Activated CD4-positive, CD25-positive, alpha-beta regulatory T cell treated with anti-CD3 and anti-CD28 coated beads, Interleukin-2, amount 50 U/mL, for 24 hours (primary cell): ENCODE measurements around the gene MCUB.
"Not testable (repeated sequence)": the region's sequence is repeated elsewhere in the genome, so short reads cannot be mapped to it uniquely, and the experiment has no call there.

Experiments used
- ATAC-seq, 2 donors: fragments of 150-1000 bp; cut with Tn5 transposase; one replicate each; pipeline ENCODE4 v1.10.0; 2021; ENCODE audit warnings: mild to moderate bottlenecking in 1 of 2, moderate library complexity in 1 of 2

The MCUB gene

DNA sequence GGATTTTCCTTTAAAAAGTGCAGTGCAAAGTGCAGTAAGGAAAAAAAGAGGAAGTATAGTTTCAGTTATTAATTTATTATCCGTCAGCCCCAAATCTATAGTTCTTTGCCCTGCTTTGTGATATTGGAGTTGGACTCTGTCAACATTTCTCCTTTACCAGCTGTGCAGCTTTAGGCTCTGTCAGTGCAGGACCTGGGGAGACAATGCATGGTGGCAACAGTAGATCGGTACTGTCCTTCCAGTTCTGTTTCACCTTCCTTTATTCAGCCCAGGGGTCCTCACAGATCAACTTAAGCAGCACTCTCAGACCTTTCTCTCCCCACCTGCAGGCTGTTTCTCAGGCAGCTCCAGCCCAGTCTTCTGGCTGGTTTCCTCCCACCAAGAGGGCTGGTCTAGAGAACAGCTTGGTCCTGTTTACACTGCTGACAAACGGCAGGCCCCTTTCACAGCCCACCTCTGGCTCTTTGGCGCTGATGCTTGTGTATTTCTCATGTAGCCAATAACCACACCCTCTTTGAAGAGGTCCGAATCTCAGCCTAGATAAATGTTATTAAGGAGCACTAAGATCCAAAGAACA is 71.6 kb downstream of the MCUB start:
- ATAC-seq, result no peak

DNA sequence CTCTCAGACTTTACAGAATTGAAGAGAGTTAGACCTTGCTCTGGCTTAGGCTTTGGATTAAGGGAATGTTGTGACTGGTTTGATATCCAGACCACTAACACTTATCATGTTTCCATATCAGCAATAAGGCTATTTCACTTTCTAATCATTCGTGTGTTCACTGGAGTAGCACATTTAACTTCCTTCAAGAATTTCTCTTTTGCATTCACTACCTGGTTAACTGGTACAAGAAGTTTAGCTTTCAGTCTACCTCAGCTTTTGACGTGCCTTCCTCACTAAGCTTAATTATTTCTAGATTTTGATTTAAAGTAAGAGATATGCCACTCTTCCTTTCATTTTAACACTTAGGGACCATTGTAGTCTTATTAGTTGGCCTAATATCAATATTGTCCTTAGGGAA is 80.6 kb downstream of the MCUB start:
- ATAC-seq, result no peak

DNA sequence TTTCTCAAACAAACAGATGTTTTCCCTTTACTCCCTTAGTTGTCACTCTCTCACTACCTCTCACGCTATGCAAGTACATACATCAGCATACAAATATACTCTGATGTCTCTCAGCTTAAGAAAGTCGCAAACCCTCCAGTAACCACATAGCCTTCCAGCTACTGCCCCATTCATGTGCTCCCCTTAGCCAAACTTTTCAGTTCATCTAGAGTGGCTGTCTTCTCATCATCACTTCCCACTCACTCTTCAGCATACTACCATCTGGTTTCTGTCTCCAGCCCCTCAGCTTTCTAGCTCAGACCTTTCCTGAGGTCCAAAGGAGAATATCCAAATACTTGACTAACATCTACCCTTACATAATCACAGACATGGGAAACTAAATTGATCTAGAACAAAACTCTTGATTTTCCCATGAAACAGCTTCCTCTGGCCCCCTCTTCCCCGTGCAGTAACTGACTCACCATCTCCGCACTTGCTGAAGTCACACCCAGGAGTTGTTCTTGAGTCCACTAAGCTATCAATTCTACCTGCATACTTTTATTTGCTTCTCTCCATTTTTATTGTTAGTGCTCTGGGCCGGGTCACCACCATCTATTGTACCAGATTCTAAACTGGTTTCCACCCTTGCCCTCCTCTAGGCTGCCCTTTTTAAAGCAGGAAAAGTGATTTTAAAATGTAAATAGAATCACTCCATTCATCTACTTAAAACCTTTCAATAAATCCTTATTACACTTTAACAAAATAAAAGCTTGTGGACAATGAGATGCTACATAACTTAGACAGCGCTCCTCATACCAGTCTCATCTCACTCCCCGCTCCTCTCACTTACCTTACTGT is 86.0 kb downstream of the MCUB start:
- ATAC-seq, result peak in 1 of 2 donors; percentile 5

DNA sequence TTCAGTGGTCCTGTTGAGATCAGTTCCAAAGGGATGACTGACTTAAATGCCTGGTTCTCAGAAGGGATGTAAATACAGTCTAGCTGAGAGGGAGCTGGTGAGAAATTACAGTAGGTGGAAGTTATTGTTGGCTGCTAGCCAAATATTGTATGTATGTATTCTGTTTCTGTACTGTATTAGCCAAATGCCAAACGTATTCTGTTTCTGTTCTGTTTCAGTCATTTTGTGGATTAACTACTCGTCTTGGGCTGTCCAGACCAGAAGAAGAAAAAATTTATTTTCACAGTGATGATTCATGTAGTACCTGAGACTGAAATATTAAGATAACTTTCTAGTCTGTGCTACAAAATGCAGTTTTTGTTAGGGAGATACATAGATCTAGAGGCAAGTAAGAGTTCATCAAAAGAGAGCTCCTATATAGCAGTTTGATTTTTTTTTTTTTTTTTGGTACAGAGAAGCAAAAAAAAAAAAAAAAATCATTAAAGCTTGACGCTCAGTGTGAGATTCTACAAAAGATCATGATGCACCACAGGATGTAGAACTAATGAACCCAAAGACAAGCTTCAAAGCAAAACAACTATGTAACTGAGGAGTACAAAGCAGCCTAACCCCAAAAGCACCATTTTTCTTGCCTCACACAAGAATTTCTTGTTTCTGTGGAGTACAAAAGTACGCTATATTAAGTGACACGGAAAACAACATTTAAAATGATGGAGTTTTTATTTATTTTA is 88.4 kb downstream of the MCUB start:
- peak; percentile 66 to 75 for ATAC-seq

DNA sequence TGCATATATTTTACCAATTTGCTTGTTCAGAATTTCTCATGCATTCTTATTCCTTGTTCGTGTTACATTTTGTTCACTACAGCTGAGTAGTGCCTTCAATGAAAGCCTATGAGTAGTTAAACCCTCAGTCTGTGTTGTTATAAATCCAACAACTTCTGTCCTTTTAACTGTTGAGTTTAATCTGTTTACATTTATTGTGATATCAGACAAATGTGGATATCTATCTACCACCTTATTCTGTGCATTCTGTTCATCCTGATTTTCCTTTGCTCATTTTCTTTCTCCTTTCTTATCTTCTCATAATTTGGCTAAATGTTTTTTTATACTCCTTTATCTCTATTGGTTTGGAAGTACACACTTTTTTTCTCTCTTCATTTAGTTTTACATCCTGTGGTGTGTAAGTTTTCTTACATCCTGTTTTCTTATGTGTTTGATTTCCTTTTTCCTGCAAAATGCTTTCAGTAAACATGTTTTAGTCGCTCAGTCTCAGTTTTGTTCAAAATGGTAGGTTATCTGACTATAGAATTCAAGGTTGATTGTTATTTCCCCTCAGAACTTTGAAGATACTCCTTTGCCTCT is 89.0 kb downstream of the MCUB start:
- no peak for ATAC-seq

DNA sequence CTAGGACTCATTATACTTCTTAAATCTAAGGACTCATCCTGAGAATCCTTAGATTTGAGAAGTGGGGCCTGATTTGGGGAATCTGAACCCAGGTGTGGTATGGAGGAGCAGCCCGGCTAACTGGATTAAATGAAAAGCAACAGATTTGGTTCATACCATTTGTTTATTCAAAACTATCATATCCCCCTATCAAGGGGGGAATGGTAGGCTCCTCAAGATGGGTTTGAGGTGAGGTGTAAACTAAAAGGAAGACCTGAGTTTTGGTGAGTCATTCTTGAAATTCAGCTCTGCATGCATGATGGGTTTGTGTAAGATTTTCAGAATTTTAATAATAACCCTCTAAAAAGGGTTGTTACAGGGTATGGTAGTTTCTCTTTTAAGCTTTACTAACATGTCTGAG is 89.8 kb downstream of the MCUB start:
- ATAC-seq, result peak; percentile 66 to 71

DNA sequence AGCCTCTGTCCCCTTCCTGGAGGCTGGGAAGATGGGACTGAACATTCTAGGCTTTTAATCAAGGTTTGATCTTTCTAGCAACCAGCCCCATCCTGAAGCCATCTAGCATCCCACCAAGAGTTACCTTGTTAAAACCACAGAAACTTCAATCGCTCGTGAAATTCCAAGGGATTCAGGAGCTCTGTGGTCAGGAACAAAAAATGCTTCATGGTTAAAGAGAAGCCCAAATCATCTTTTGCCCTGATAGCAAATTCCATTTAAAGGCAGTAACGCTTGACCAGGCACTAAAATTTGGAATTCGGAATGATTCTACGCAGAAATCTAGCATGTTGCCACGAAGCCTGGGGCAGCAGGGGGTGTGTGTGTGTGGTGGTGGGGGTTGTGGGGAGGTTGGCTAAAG is 95.3 kb downstream of the MCUB start:
- no peak for ATAC-seq

DNA sequence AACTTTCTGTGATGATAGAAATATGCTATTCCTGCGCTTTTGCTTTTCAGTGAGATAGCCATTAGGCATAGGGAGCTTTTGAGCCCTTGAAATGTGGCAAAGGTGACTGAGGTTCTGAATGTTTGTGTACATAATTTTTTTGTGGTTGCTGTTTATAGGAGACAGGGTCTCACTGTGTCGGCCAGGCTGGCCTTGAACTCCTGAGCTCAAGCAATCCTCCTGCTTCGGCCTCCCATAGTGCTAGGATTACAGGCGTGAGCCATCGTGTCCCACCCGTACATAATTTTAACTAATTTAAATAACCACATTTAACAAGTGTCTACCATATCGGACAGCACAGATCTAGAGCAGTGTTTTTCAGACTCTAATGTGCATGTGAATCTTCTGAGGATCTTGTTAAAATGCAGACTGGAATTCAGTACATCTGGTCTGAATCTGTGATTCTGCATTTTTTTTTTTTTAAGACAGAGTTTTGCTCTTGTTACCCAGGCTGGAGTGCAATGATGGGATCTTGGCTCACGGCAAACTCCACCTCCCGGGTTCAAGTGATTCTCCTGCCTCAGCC is 97.9 kb downstream of the MCUB start:
- no peak for ATAC-seq

DNA sequence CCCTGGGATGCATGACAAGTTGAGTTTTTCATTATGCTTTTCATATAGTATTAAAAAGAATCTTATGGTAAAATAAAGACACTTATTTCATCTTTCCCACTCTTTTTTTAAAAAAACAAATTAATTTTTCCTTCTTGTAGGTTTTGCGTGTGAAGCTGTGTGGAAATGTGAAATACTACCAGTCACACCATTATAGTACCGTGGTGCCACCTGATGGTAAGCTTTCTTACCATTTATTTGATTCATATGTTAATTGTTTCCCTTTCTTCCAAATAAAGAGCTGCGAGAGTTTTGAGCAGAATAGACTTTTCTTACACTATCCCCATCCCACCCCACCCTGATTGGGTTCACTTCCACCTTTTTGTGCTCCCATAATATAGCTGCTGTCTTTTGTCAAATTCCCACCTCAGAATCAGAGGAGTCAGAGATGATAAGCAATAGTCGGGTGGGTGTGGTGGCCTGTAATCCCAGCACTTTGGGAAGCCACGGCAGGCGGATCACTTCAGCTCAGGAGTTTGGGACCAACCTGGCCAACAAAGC is 98.9 kb downstream of the MCUB start:
- ATAC-seq, result no peak

DNA sequence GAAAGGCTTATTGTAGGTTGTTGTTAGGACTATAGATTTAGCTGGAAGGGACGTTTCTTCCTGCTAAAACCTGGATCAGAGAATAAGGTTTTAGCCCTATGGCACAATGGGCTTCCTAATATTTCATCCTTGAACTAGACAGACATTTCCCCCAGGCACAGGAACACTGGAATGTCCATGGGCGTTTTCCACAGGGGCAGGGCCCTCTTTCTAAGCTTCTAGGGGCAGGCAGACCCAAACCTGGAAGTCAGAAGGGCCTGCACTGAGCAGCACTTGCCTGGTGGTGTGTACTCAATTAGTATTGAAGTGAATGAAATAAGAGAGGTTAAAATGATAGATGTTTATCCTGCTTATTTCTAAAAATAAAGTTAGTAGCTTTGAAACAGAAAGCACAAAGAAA is 102.1 kb downstream of the MCUB start:
- ATAC-seq, result no peak

DNA sequence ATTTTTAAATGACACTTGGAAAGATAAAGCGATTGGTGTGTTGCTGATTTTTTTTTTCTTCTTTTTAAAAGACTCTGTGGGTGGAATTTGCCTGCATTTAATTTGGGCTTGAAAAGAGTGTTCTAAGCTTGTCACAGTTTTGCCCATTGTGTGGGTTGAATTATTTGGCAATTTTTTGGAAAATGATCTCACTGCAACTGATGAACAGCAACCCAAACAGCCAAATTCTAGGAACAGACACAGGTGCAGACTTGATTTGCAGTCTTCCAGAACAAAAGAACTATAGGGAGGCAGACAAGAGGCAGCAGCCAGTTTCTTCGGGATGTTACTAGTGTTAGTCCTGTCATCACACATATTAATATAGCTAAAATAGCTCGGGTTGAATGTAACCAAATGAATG is 102.7 kb downstream of the MCUB start:
- no peak for ATAC-seq

DNA sequence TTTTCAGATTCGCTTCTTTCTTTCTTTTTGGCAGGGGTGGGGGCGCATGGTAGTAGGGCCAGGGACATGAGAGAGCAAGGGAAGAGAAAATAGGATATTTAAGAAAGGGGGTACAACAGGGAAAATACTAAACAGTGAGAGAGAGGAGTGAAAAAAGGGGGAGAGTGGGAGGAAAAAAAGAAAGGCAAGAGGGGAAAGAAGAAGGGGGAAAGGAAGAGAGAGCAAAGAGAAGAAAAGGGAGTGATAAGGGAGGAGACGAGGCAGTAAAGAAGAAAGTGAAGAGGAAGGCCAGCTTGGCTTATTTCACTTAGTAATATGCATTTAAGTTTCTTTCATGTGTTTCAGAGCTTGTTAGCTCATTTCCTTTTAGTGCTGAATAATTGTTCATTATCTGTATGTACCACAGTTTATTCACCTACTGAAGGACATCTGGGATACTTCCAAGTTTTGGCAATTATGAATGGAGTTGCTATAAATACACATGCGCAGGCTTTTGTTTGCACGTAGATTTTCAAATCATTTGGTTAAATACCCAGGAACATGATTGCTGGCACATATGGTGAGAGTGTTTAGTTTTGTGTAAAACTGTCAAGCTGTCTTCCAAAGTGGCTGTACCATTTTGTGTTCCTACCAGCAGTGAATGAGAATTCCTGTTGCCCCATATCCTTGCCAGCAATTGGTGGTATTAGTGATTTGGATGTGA is 105.9 kb downstream of the MCUB start:
- ATAC-seq, result no peak

DNA sequence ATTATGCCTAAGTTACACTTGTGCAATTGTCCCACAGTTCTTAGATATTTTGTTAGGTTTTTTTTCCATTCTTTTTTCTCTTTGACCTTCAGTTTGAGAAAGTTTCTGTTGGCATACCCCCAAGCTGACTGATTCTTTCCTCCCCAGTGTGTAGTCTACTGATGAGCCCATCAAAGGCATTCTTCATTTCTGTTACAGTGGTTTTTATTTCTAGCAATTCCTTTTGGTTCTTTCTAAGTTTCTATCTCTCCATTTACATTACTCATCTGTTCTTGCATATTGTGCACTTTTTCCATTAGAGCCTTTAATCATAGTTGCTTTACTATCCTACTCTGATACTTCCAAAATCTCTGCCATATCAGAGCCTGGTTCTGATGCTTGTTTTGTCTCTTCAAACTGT is 111.3 kb downstream of the MCUB start:
- ATAC-seq, result peak; percentile 81 to 82

DNA sequence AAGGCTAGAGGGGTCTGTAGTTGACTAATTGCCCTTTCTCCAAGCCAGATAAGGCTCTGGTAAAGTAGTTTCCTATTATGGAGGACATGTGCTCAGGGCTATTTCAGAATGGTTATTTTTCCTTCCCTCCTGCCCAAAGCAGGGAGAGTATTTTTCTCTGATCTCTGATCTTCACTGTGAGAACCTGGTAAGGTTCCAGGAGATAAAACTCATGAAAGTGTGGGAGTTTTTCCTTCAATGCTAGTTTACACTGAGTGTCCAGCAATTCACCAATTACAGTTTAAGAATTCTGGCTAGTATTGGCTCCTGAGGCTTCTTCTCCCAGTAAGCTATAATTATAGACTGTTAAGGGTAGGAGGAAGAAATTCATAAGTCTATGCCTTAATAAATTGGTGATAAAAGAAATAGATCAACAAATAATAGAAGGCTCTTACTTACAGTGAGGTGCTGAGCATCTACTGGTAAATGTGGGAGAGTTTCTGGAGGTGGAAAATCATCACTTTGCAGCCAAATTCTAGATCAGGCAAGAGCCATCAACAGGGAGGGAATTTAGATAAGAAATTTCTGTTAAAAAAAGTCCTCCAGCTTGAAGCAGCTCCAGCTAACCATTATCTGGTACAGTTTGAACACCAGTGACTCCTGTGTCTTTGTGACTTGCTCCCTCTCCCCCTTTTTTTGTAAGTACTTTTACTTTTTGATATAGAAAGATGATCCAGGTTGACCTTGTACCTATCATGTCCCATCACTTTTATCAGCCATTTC is 112.3 kb downstream of the MCUB start:
- no peak for ATAC-seq

DNA sequence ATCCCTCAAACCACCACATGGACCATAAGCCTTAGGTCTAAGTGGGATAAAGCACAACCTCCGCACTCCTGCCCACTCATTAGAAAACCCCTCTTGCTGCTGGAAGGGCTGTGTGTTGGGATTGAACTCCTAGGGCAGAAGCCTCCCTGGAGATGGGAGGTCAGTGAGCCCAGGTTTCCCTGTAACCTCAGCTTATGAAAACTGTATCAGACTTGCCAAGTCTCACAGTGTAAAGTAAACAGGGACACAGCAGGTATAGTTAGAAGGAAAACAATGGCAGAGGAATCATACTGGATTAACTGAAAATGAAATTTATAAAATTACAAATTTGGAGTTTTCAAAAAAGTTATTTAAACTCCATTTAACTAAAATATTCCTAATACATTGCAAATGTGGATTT is 113.3 kb downstream of the MCUB start:
- ATAC-seq, result no peak

DNA sequence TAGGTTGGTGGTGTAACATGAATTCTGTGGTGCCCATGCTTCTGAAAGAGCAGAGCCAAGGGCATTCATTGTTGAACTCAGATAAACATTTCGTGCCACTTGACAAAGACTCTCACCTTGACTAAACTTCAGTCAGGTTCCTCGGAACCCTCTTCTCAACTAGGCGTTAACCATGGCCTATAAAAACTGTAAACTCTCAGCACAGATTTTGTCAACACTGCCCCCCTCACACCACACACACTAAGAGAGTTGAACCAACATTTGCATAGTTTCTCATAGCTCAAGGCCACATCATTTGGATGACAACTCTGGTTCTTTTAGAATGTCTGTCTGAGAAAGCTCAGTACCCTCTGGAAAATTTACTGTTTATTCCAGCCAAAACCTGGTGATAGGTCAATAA is 115.1 kb downstream of the MCUB start:
- no peak for ATAC-seq

DNA sequence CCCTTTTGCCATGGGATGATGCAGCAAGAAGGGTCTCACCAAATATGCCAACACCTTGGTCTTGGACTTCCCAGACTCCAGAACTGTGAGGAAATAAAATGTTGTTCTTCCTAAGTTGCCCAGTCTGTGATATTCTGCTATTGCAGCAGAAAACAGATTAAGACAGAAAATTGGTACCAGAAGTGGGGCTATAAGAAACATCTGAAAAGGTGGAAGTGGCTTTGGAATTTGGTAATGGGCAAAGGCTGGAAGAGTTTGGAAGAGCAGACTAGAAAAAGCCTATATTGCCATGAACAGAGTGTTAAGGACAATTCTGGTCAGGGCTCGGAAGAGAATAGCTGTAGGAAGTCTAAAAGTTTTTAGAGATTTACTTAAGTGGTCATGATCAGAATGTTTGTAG is 115.8 kb downstream of the MCUB start:
- ATAC-seq, result no peak

DNA sequence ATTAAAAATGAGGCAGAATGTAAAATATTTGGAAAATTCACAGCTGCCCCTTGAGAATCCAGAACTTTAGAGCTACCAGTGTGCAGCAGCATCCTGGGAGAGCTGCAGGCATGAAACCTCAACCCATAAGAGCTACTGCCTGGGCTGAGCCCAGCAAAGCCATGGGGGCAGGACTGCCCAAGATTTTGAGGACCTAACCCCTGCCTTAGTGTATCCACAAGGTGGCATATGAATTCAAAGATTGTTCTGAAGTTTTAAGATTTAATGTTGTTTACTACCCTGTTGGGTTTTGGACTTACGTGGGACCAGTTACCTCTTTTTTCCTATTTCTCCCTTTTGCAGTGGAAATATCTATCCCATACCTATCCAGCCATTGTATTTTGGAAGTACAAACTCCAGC is 116.8 kb downstream of the MCUB start:
- ATAC-seq, result no peak

DNA sequence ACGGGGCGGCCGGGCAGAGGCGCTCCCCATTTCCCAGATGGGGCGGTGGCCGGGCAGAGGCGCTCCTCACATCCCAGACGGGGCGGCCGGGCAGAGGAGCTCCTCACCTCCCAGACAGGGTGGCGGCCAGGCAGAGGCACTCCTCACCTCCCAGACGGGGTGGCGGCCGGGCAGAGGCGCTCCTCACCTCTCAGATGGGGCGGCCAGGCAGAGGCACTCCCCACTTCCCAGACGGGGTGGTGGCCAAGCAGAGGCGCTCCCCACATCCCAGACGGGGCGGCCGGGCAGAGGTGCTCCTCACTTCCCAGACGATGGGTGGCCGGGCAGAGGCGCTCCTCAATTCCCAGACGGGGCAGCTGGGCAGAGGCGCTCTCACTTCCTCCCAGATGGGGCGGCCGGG is 118.4 kb downstream of the MCUB start:
- not testable (repeated sequence) for ATAC-seq

DNA sequence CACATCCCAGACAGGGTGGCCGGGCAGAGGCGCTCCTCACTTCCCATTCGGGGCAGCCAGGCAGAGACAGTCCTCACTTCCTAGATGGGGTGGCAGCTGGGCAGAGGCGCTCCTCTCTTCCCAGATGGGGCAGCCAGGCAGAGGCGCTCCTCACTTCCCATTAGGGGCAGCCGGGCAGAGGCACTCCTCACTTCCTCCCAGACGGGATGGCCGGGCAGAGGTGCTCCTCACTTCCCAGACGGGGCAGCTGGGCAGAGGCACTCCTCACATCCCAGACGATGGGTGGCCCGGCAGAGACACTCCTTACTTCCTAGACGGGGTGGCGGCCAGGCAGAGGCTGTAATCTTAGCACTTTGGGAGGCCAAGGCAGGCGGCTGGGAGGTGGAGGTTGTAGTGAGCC is 118.9 kb downstream of the MCUB start:
- not testable (repeated sequence) for ATAC-seq

DNA sequence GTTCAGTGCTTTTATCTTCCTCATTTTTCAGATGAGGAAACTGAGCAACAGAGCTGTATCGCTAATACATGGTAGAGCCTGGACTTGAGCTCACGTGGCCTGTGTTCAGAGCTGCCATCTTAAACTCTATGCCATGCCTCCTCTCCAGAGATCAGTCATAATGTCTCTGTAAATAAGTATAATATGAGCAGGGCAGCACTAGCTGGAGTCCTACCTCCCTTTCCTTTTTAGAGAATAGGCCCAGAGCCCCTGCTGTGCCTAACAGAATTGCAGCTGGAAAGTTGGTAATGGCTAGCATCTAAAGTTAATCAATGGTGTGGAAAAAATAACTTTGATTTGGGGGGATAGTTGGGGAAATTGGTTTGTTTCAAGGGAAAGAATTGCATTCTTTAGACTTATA is 122.8 kb downstream of the MCUB start:
- no peak for ATAC-seq
